Measurements from ENCODE around the gene HEMGN. TPM values are rescaled to one million over a fixed set of nuclear protein-coding genes. Genes with fewer than 3 reads are reported as not detected.

Gene HEMGN
- total and polyA plus RNA-seq, 2 of the 8 experiments (the other 6 are each of a cell fraction or from before 2014, with no cell fraction given), result not detected

DNA sequence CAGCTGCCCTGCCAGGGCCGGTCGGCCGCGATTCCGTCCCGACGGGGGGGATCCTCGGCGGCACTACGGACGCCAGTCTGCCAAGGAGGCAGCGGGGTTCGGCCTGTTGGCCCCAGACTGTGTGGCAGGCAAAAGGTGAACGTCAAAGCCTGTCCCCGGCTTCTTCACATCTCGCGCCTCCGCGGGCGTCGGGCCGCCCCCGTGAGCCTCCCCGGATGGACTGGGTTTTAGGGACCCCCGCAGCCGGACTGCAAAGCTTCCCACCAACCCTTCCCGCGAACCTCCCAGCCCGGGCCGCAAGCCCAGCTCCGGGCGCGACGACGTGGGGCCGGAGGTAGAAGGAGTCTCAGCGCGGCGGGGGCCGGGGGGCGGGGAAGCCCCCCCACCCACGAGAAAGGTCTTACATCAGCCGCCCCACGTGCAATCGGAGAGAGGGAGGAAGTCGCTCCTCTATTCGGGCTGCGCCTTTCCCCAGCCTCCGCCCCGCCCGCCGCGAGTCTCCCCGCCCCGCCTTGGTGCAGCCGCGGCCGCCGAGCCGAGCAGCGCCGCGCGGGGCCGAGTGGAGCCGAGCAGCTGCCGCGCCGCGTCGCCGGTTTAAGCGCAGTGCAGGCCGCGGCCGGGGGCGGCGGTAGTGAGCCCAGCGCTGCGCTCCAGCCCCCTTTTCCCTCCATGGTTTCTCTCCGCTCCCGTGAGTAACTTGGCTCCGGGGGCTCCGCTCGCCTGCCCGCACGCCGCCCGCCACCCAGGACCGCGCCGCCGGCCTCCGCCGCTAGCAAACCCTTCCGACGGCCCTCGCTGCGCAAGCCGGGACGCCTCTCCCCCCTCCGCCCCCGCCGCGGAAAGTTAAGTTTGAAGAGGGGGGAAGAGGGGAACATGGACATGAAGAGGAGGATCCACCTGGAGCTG is 45.0 kb upstream of the HEMGN start, which contains the start of gene ANP32B (continued):
- TF ChIP-seq TBP (IDR thresholded peaks at IDR 0.05; ENCODE audit: low read depth, low read length) (peak; percentile 63; the same call in 1 of the 2 replicates), CBX8 (IDR thresholded peaks at IDR 0.05; ENCODE audit: borderline replicate concordance, low read depth, low read length) (no peak), JUND (IDR thresholded peaks at IDR 0.05; ENCODE audit: low read length) (0 out of 2 replicates have a peak, but pooled peaks have one; percentile 41), TAF7 (optimal IDR thresholded peaks at IDR 0.05; ENCODE audit: borderline replicate concordance, low read depth, low read length) (peak; percentile 22), CREB1 (IDR thresholded peaks at IDR 0.05) (peak; percentile 52; the same call in 1 of the 2 replicates), TAF1 (IDR thresholded peaks at IDR 0.05; ENCODE audit: low read depth, low read length) (peak; percentile 71), SP2 (IDR thresholded peaks at IDR 0.05; ENCODE audit: low read length) (no peak), KDM4A (IDR thresholded peaks at IDR 0.05; ENCODE audit: low read depth, low read length, severe bottlenecking) (peak; percentile 89), KDM5A (IDR thresholded peaks at IDR 0.05; ENCODE audit: low read length) (no peak), POU5F1 (IDR thresholded peaks at IDR 0.05; ENCODE audit: low read depth, low read length) (no peak), BCL11A (IDR thresholded peaks at IDR 0.05; ENCODE audit: low read depth in 2 of 2, low read length in 2 of 2) (no peak), SIRT6 (IDR thresholded peaks at IDR 0.05; ENCODE audit: low read length) (no peak), GTF2F1 (IDR thresholded peaks at IDR 0.05; ENCODE audit: borderline replicate concordance, low read depth, low read length) (no peak), SUZ12 (IDR thresholded peaks at IDR 0.05; ENCODE audit: low read length) (0 out of 2 replicates have a peak, but pooled peaks have one; percentile 36)
- TF ChIP-seq, protein P1, sequence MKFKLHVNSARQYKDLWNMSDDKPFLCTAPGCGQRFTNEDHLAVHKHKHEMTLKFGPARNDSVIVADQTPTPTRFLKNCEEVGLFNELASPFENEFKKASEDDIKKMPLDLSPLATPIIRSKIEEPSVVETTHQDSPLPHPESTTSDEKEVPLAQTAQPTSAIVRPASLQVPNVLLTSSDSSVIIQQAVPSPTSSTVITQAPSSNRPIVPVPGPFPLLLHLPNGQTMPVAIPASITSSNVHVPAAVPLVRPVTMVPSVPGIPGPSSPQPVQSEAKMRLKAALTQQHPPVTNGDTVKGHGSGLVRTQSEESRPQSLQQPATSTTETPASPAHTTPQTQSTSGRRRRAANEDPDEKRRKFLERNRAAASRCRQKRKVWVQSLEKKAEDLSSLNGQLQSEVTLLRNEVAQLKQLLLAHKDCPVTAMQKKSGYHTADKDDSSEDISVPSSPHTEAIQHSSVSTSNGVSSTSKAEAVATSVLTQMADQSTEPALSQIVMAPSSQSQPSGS (IDR thresholded peaks at IDR 0.05; ENCODE audit: low read length), result no peak
- TF ChIP-seq, protein P2, sequence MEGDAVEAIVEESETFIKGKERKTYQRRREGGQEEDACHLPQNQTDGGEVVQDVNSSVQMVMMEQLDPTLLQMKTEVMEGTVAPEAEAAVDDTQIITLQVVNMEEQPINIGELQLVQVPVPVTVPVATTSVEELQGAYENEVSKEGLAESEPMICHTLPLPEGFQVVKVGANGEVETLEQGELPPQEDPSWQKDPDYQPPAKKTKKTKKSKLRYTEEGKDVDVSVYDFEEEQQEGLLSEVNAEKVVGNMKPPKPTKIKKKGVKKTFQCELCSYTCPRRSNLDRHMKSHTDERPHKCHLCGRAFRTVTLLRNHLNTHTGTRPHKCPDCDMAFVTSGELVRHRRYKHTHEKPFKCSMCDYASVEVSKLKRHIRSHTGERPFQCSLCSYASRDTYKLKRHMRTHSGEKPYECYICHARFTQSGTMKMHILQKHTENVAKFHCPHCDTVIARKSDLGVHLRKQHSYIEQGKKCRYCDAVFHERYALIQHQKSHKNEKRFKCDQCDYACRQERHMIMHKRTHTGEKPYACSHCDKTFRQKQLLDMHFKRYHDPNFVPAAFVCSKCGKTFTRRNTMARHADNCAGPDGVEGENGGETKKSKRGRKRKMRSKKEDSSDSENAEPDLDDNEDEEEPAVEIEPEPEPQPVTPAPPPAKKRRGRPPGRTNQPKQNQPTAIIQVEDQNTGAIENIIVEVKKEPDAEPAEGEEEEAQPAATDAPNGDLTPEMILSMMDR (IDR thresholded peaks at IDR 0.05; ENCODE audit: control extremely low read depth in 1 of 3, insufficient read depth in 1 of 3, low read depth in 1 of 3, low read length in 3 of 3), result peak; percentile 80 to 94 (median 86)
- TF ChIP-seq, protein P3, sequence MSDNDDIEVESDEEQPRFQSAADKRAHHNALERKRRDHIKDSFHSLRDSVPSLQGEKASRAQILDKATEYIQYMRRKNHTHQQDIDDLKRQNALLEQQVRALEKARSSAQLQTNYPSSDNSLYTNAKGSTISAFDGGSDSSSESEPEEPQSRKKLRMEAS (IDR thresholded peaks at IDR 0.05), result peak; percentile 93
- TF ChIP-seq, protein P4, sequence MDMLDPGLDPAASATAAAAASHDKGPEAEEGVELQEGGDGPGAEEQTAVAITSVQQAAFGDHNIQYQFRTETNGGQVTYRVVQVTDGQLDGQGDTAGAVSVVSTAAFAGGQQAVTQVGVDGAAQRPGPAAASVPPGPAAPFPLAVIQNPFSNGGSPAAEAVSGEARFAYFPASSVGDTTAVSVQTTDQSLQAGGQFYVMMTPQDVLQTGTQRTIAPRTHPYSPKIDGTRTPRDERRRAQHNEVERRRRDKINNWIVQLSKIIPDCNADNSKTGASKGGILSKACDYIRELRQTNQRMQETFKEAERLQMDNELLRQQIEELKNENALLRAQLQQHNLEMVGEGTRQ (IDR thresholded peaks at IDR 0.05; ENCODE audit: low read length), result no peak
